Measurements from ENCODE around the gene GPR87.

The GPR87 gene

GRCh38 chr3:151268267-151269235, 48.1 kb downstream of the GPR87 start:
- H3K4me3 ChIP-seq (replicated peaks in 1 of 2; ENCODE audit: low read depth in 2 of 2, low read length in 2 of 2), result no peak overlapping the region
- no peak for TF ChIP-seq CTCF (IDR thresholded peaks at IDR 0.05; ENCODE audit: low read depth, low read length)
- no peak for DNase-seq (ENCODE audit: low read depth in 2 of 2)

- H3K4me3 ChIP-seq (replicated peaks in 1 of 2; ENCODE audit: low read depth in 2 of 2, low read length in 2 of 2), result no peak overlapping the region
- no peak for TF ChIP-seq CTCF (IDR thresholded peaks at IDR 0.05; ENCODE audit: low read depth, low read length)
- no peak for DNase-seq (ENCODE audit: low read depth in 2 of 2)
These were observed 49.6 kb downstream of the GPR87 start for GRCh38 chr3:151267066-151267465.

GRCh38 chr3:151265866-151266265, 50.8 kb downstream of the GPR87 start:
- TF ChIP-seq CTCF (IDR thresholded peaks at IDR 0.05; ENCODE audit: low read depth, low read length), result no peak
- DNase-seq (ENCODE audit: low read depth in 2 of 2), result no peak
- H3K4me3 ChIP-seq (replicated peaks in 1 of 2; ENCODE audit: low read depth in 2 of 2, low read length in 2 of 2), result no peak overlapping the region

GRCh38 chr3:151265166-151265565, 51.5 kb downstream of the GPR87 start:
- DNase-seq (ENCODE audit: low read depth in 2 of 2), result no peak
- no peak overlapping the region for H3K4me3 ChIP-seq (replicated peaks in 1 of 2; ENCODE audit: low read depth in 2 of 2, low read length in 2 of 2)
- TF ChIP-seq CTCF (IDR thresholded peaks at IDR 0.05; ENCODE audit: low read depth, low read length), result no peak

- TF ChIP-seq CTCF (IDR thresholded peaks at IDR 0.05; ENCODE audit: low read depth, low read length), result no peak
- no peak for DNase-seq (ENCODE audit: low read depth in 2 of 2)
- H3K4me3 ChIP-seq (replicated peaks in 1 of 2; ENCODE audit: low read depth in 2 of 2, low read length in 2 of 2), result no peak overlapping the region
These were observed 52.0 kb downstream of the GPR87 start for GRCh38 chr3:151264605-151265004.

GRCh38 chr3:151262871-151263525, 53.6 kb downstream of the GPR87 start:
- H3K4me3 ChIP-seq (replicated peaks in 1 of 2; ENCODE audit: low read depth in 2 of 2, low read length in 2 of 2), result no peak overlapping the region
- TF ChIP-seq CTCF (IDR thresholded peaks at IDR 0.05; ENCODE audit: low read depth, low read length), result no peak
- peak in 1 of 2 donors; percentile 14 for DNase-seq (ENCODE audit: low read depth in 2 of 2)

All from cardiac fibroblast (primary cell).